ENCODE data around the gene TPTE.
"Not testable (repeated sequence)": the region's sequence is repeated elsewhere in the genome, so short reads cannot be mapped to it uniquely, and the experiment has no call there.

- TF ChIP-seq CTCF (conservative IDR thresholded peaks at IDR 0.05; ENCODE audit: low read depth in 2 of 2); POLR2AphosphoS5 (IDR thresholded peaks at IDR 0.05; ENCODE audit: low read depth); EZH2 (IDR thresholded peaks at IDR 0.05; ENCODE audit: low read depth, unreplicated experiment); REST (IDR thresholded peaks at IDR 0.05; ENCODE audit: unreplicated experiment); JUNB (IDR thresholded peaks at IDR 0.05; ENCODE audit: unreplicated experiment); NANOG (IDR thresholded peaks at IDR 0.05; ENCODE audit: borderline replicate concordance); CREB1 (CRISPR knock-in tag; IDR thresholded peaks at IDR 0.05; ENCODE audit: low read depth); EZH2phosphoT487 (IDR thresholded peaks at IDR 0.05; ENCODE audit: unreplicated experiment); ETS1 (IDR thresholded peaks at IDR 0.05): not testable (repeated sequence)
Observed at GRCh38 chr21:10516889-10517288, 4.5 kb upstream of the TPTE start.
